ENCODE results near the gene IFNW1. TPM values are rescaled to one million over a fixed set of nuclear protein-coding genes. Genes with fewer than 3 reads are reported as not detected.
A peak's percentile ranks its signal among the peaks of the same experiment; 100 is the strongest.

The IFNW1 gene
- total RNA-seq, 2 experiments from 2014 or later: not detected

DNA sequence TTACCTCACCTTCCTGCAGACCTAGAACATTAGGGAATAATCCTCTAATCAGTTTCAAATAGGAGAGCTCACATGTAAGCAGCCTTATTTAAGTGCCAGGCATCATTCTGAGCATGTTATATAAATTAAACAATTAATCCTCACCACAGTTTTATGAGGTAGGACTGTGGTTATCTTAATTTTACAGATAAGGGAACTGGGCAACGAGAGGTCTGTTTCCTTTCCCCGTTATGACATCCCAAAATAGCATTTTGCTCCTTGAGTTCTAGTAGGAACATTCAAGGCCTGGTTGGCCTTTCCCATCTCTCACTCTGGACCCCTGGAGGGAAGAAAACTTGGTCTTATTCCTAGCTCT lies 44.8 kb downstream of the IFNW1 start:
- peaks cover 5% of the 10 kb centered on the region for H3K9me3 Mint-ChIP-seq

DNA sequence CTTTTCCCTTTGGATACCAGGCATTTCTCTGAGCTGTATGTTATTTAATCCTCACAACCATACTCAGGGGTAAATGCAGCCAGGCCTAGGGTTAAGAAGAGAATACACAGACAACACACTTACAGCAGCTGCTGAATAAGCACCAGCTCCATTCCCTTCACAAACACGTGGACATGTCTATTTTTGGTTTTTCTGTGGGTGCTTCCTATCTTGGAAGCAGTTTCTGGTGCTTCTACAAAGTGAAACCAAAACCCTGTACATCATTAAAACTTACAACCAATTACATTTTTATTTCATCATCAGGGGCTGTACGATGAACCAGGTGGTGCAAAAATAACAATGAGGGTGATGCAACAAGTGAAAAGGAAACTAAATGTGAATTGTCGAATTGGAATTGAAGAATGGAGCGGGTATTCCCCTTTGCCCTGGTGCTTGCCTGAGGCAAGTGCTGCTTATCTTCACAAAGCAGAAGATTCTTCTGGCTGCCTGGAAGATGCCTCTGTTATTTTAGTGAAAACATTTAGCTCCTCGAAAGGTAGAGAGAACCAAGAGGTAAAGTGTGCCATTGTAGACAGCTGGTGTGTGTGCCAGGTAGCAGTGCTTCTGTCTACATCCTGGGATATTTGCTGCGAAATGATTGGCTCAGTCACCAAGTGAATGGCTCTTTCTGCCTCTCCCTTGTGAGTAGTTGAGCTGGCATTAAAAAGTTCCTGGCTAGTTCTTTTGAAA lies 45.3 kb downstream of the IFNW1 start:
- Mint-ChIP-seq H3K27ac (peak overlapping the region; percentile 90), H3K36me3 (ENCODE audit: low read depth) (peaks cover 1% of the 10 kb centered on the region), H3K4me3 (peak overlapping the region; percentile 63), H3K27me3 (no peaks in the 10 kb centered on the region), H3K4me1 (peaks cover 47% of the 10 kb centered on the region), H3K9me3 (peaks cover 5% of the 10 kb centered on the region)
- peak; percentile 59 for DNase-seq
- ChIA-PET POLR2A (no interaction called here), CTCF (interaction anchor here (1.0 to 1.7 kb wide), 4 partner anchors 10 to 155 kb away, joined by 3 to 5 read pairs (median 4); no protein-coding TSS in a partner anchor)

More for the DNA sequence above, 44.8 kb downstream of the IFNW1 start:
- CTCF ChIA-PET: interaction anchor here (1.0 to 1.7 kb wide), 3 partner anchors 10 to 156 kb away, joined by 3 to 5 read pairs (median 5); no protein-coding TSS in a partner anchor
- Mint-ChIP-seq H3K27me3 (no peaks in the 10 kb centered on the region), H3K4me3 (peak overlapping the region; percentile 63), H3K27ac (peak overlapping the region; percentile 90), H3K36me3 (ENCODE audit: low read depth) (peaks cover 1% of the 10 kb centered on the region), H3K4me1 (peaks cover 42% of the 10 kb centered on the region)
- POLR2A ChIA-PET: no interaction called here
- no peak for DNase-seq

DNA sequence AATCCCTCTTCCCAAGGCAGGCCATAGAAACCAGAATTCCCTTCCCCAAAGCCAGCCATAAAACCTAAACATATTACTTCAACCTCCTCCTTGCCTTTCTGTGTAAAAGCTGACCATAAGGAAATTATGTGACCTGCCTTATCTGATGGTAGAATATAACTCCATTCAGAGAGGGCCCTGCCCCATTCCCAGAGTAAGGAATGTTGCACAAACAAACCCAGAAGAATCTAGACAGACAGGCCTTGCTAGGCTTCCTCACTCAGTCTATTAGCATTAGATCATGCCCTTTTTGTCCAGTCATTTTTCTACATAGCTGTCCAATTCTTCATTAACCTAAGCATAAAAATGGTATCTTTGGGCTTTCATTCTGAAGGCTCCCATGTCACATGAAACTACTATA lies 46.1 kb downstream of the IFNW1 start:
- POLR2A ChIA-PET: no interaction called here
- Mint-ChIP-seq H3K4me3 (no peak overlapping the region), H3K27me3 (no peaks in the 10 kb centered on the region), H3K4me1 (peaks cover 46% of the 10 kb centered on the region), H3K27ac (peak overlapping the region; percentile 90), H3K36me3 (ENCODE audit: low read depth) (peaks cover 1% of the 10 kb centered on the region), H3K9me3 (peaks cover 5% of the 10 kb centered on the region)
- CTCF ChIA-PET: interaction anchor here (1.0 to 1.2 kb wide), 2 partner anchors 14 to 19 kb away, joined by 4 to 5 read pairs; no protein-coding TSS in a partner anchor
- no peak for DNase-seq

Other genes with a start within 250 kb of the IFNW1 start
- gene HACD4, start 110.2 kb downstream of the IFNW1 start, total RNA-seq: 10 to 100 TPM; 15.0 to 17.1 TPM
- gene IFNB1, start 63.9 kb downstream of the IFNW1 start, total RNA-seq: not detected
- not detected for gene IFNA21, start 24.8 kb upstream of the IFNW1 start, total RNA-seq
- not detected for gene IFNA4, start 45.8 kb upstream of the IFNW1 start, total RNA-seq
- not detected for gene IFNA7, start 60.4 kb upstream of the IFNW1 start, total RNA-seq
- not detected for gene IFNA10, start 65.3 kb upstream of the IFNW1 start, total RNA-seq
- not detected for gene IFNA16, start 75.5 kb upstream of the IFNW1 start, total RNA-seq
- not detected for gene IFNA17, start 86.4 kb upstream of the IFNW1 start, total RNA-seq
- not detected for gene IFNA14, start 98.2 kb upstream of the IFNW1 start, total RNA-seq
- gene IFNA5, start 163.5 kb upstream of the IFNW1 start, total RNA-seq: not detected
- gene KLHL9, start 193.6 kb upstream of the IFNW1 start, total RNA-seq: 10 to 100 TPM; 20.9 to 21.8 TPM
- not detected for gene IFNA6, start 209.1 kb upstream of the IFNW1 start, total RNA-seq
- gene IFNA13, start 226.2 kb upstream of the IFNW1 start, total RNA-seq: not detected
- gene IFNA2, start 243.6 kb upstream of the IFNW1 start, total RNA-seq: not detected

All from activated CD4-positive, alpha-beta T cell treated with anti-CD3 and anti-CD28 coated beads, Interleukin-2, amount 10 ng/mL, durations not matched to agents 7 days and 5 days (primary cell).